ENCODE measurements around the gene NDE1.

- TF ChIP-seq, protein P1, sequence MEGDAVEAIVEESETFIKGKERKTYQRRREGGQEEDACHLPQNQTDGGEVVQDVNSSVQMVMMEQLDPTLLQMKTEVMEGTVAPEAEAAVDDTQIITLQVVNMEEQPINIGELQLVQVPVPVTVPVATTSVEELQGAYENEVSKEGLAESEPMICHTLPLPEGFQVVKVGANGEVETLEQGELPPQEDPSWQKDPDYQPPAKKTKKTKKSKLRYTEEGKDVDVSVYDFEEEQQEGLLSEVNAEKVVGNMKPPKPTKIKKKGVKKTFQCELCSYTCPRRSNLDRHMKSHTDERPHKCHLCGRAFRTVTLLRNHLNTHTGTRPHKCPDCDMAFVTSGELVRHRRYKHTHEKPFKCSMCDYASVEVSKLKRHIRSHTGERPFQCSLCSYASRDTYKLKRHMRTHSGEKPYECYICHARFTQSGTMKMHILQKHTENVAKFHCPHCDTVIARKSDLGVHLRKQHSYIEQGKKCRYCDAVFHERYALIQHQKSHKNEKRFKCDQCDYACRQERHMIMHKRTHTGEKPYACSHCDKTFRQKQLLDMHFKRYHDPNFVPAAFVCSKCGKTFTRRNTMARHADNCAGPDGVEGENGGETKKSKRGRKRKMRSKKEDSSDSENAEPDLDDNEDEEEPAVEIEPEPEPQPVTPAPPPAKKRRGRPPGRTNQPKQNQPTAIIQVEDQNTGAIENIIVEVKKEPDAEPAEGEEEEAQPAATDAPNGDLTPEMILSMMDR (IDR thresholded peaks at IDR 0.05; ENCODE audit: low read depth, low read length, missing input control) = no peak
- TF ChIP-seq RXRA (IDR thresholded peaks at IDR 0.05) (no peak), MAX (IDR thresholded peaks at IDR 0.05) (no peak), TAF1 (conservative IDR thresholded peaks at IDR 0.05) (no peak), YY1 (IDR thresholded peaks at IDR 0.05) (no peak), SP1 (IDR thresholded peaks at IDR 0.05) (no peak), FOXA2 (IDR thresholded peaks at IDR 0.05) (no peak)
These were observed 107.0 kb downstream of the NDE1 start for GRCh38 chr16:15757077-15757386.

Measured in liver (tissue), 3 donors.